ENCODE data around the gene CDH4. TPM values are rescaled to one million over a fixed set of nuclear protein-coding genes. Genes with fewer than 3 reads are reported as not detected.

Gene CDH4
- total RNA-seq, 1 donor from 2014 or later, result 0.99 TPM

DNA sequence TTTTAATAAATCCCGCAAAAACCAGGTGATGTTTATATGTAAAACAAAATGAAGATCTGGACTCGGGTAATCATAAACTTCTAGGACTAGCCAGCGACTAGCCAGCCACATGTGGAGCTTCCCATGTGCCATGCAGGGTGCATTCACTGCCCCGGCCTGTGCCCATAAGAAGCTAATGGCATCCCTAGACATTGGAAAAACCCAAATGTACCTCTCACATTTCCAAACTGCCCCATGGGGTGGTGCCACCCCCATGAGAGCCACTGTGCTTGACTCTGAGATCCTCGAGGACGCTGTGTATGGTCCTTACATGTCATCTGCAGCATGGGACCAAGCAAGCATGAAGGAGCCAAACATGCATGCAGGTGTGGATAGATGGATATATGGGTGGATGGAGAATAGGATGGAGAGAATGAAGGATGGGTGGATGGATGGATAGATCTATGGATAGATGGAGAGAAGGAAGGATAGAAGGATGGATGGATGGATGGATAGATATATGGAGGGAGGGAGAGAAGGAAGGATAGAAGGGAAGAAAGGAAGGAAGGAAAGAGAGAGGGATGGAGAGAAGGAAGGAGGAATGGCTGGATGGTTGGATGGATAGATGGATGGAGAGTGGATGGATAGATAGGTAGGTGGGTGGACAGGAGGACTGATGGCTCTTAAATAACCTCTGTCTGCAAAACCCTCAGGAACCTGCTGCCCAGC, 203.6 kb downstream of the CDH4 start:
- TF ChIP-seq, protein P1, sequence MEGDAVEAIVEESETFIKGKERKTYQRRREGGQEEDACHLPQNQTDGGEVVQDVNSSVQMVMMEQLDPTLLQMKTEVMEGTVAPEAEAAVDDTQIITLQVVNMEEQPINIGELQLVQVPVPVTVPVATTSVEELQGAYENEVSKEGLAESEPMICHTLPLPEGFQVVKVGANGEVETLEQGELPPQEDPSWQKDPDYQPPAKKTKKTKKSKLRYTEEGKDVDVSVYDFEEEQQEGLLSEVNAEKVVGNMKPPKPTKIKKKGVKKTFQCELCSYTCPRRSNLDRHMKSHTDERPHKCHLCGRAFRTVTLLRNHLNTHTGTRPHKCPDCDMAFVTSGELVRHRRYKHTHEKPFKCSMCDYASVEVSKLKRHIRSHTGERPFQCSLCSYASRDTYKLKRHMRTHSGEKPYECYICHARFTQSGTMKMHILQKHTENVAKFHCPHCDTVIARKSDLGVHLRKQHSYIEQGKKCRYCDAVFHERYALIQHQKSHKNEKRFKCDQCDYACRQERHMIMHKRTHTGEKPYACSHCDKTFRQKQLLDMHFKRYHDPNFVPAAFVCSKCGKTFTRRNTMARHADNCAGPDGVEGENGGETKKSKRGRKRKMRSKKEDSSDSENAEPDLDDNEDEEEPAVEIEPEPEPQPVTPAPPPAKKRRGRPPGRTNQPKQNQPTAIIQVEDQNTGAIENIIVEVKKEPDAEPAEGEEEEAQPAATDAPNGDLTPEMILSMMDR (IDR thresholded peaks at IDR 0.05), result no peak
- H3K27ac Mint-ChIP-seq (ENCODE audit: unreplicated experiment), result no peak overlapping the region
- no peak overlapping the region for H3K4me3 Mint-ChIP-seq (ENCODE audit: unreplicated experiment)
- DNase-seq (ENCODE audit: low spot score), result no peak
- H3K9me3 Mint-ChIP-seq (ENCODE audit: low read depth), result no peaks in the 10 kb centered on the region
- H3K4me1 Mint-ChIP-seq (ENCODE audit: low read depth), result no peaks in the 10 kb centered on the region
- H3K27me3 Mint-ChIP-seq (ENCODE audit: low read depth), result no peaks in the 10 kb centered on the region
- no peaks in the 10 kb centered on the region for H3K36me3 Mint-ChIP-seq (ENCODE audit: low read depth)

DNA sequence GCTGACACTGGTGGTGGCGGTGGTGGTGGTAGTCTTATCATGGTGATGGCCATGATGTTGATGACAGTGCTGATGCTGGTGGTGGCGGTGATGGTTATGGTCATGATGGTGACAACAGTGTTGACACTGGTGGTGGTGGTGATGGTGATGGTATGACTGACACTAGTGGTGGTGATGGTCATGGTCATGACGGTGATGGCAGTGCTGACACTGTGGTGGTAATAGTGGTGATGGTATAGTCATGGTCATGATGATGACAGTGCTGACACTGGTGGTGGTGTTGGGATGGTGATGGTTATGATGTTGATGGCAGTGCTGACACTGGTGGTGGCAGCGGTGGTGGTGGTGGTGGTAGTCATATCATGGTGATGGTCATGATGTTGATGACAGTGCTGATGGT, 205.7 kb downstream of the CDH4 start:
- Mint-ChIP-seq H3K4me3 (ENCODE audit: unreplicated experiment) (no peak overlapping the region), H3K4me1 (ENCODE audit: low read depth) (no peaks in the 10 kb centered on the region), H3K36me3 (ENCODE audit: low read depth) (no peaks in the 10 kb centered on the region), H3K9me3 (ENCODE audit: low read depth) (no peaks in the 10 kb centered on the region), H3K27ac (ENCODE audit: unreplicated experiment) (no peak overlapping the region), H3K27me3 (ENCODE audit: low read depth) (peaks cover 4% of the 10 kb centered on the region)
- TF ChIP-seq, protein P1 (IDR thresholded peaks at IDR 0.05), result no peak
- no peak for DNase-seq (ENCODE audit: low spot score)

DNA sequence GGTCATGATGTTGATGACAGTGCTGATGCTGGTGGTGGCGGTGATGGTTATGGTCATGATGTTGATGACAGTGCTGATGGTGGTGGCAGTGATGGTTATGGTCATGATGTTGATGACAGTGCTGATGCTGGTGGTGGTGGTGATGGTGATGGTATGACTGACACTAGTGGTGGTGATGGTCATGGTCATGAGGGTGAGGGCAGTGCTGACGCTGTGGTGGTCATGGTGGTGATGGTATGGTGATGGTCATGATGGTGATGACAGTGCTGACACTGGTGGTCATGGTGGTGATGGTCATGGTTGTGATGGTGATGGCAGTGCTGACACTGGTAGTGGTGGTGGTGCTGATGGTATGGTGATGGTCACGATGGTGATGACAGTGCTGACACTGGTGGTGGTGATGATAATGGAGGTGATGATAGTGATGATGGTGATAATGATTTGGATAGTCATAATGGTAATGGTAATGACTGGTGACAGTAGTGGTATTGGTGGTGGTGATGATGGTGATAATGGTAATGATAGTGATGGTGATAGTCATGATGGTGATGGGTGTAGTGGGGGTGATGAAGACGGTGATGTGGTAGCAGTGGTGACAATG, 206.2 kb downstream of the CDH4 start:
- no peak overlapping the region for H3K4me3 Mint-ChIP-seq (ENCODE audit: unreplicated experiment)
- no peak overlapping the region for H3K27ac Mint-ChIP-seq (ENCODE audit: unreplicated experiment)
- peaks cover 5% of the 10 kb centered on the region for H3K27me3 Mint-ChIP-seq (ENCODE audit: low read depth)
- TF ChIP-seq, protein P1 (IDR thresholded peaks at IDR 0.05), result no peak
- no peaks in the 10 kb centered on the region for H3K36me3 Mint-ChIP-seq (ENCODE audit: low read depth)
- no peak for DNase-seq (ENCODE audit: low spot score)
- H3K9me3 Mint-ChIP-seq (ENCODE audit: low read depth), result peaks cover 4% of the 10 kb centered on the region
- H3K4me1 Mint-ChIP-seq (ENCODE audit: low read depth), result no peaks in the 10 kb centered on the region

DNA sequence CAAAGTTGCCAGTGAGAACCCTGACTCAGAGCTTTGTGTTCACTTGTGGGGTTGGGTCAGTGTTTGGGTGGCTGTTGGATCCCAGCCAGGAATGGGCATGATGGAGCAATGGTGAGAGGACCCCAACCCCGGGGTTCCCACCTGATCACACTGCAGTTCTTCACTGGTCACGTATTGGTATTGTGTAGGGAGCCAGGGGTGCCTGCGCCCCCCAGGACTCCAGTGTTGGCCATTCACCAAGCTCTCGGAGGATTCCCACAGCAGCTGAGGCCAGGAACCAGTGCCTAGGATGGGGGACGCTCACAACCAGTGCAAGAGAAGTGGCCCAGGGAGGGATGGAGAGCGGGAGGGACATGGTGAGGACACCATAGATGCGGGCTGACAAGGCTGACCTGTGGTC, 207.2 kb downstream of the CDH4 start:
- H3K36me3 Mint-ChIP-seq (ENCODE audit: low read depth), result no peaks in the 10 kb centered on the region
- H3K27me3 Mint-ChIP-seq (ENCODE audit: low read depth), result peaks cover 6% of the 10 kb centered on the region
- no peak overlapping the region for H3K4me3 Mint-ChIP-seq (ENCODE audit: unreplicated experiment)
- TF ChIP-seq, protein P1 (IDR thresholded peaks at IDR 0.05), result no peak
- H3K9me3 Mint-ChIP-seq (ENCODE audit: low read depth), result peaks cover 5% of the 10 kb centered on the region
- no peaks in the 10 kb centered on the region for H3K4me1 Mint-ChIP-seq (ENCODE audit: low read depth)
- no peak for DNase-seq (ENCODE audit: low spot score)
- no peak overlapping the region for H3K27ac Mint-ChIP-seq (ENCODE audit: unreplicated experiment)

DNA sequence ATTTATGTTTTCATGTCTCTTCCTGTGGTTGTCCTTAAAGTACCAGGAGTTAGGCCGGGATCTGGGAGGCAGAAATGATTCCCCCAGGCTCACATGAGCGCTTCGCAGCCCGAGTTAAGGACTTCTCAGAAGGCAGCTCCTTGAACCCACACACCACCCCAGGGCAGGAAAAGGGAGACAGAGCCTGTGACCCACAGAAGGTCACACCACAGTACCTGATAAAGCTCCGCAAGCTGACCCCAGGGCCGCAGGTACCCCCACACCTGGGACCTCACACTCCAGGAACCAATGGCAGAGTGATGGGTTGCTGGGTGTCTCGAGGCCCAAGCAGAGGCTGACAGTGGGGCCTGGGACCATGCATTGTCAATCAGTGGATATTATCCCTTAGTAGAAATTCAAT, 207.6 kb downstream of the CDH4 start:
- H3K9me3 Mint-ChIP-seq (ENCODE audit: low read depth), result peaks cover 5% of the 10 kb centered on the region
- no peaks in the 10 kb centered on the region for H3K4me1 Mint-ChIP-seq (ENCODE audit: low read depth)
- no peaks in the 10 kb centered on the region for H3K36me3 Mint-ChIP-seq (ENCODE audit: low read depth)
- DNase-seq (ENCODE audit: low spot score), result no peak
- H3K27ac Mint-ChIP-seq (ENCODE audit: unreplicated experiment), result no peak overlapping the region
- TF ChIP-seq, protein P1 (IDR thresholded peaks at IDR 0.05), result no peak
- H3K4me3 Mint-ChIP-seq (ENCODE audit: unreplicated experiment), result no peak overlapping the region
- peaks cover 6% of the 10 kb centered on the region for H3K27me3 Mint-ChIP-seq (ENCODE audit: low read depth)
